GM12874 (cell line): ENCODE data around the gene DEPDC5.

Source experiments
- TF ChIP-seq, protein P1 (sequence below): IDR thresholded peaks from 2 replicates; pipeline ENCODE4 v1.5.1; 2011; ENCODE audit warnings: low read depth, mild to moderate bottlenecking, control low read depth, low read length, moderate library complexity; ENCODE audit not compliant: insufficient read depth

DEPDC5 gene

DNA sequence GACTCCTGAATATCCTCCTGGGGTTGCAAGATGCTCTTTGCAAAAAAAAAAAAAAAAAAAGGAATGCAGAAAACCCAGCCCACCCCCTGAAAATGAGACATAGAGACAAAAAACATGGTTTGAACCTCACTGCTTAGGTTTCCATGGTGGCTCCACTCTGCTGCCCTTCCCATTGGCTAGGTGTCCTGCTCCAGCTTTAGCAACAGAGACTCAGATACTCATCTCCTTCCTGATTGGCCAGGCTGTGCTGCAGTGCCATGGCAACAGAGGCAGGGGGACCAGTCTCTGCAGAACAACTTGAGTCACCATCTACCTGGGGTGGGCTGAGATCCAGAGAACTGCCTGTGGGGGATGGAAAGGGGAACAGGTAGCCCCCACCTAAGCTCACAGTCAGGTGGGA is 173.2 kb downstream of the DEPDC5 start:
- TF ChIP-seq, protein P1, sequence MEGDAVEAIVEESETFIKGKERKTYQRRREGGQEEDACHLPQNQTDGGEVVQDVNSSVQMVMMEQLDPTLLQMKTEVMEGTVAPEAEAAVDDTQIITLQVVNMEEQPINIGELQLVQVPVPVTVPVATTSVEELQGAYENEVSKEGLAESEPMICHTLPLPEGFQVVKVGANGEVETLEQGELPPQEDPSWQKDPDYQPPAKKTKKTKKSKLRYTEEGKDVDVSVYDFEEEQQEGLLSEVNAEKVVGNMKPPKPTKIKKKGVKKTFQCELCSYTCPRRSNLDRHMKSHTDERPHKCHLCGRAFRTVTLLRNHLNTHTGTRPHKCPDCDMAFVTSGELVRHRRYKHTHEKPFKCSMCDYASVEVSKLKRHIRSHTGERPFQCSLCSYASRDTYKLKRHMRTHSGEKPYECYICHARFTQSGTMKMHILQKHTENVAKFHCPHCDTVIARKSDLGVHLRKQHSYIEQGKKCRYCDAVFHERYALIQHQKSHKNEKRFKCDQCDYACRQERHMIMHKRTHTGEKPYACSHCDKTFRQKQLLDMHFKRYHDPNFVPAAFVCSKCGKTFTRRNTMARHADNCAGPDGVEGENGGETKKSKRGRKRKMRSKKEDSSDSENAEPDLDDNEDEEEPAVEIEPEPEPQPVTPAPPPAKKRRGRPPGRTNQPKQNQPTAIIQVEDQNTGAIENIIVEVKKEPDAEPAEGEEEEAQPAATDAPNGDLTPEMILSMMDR: no peak

DNA sequence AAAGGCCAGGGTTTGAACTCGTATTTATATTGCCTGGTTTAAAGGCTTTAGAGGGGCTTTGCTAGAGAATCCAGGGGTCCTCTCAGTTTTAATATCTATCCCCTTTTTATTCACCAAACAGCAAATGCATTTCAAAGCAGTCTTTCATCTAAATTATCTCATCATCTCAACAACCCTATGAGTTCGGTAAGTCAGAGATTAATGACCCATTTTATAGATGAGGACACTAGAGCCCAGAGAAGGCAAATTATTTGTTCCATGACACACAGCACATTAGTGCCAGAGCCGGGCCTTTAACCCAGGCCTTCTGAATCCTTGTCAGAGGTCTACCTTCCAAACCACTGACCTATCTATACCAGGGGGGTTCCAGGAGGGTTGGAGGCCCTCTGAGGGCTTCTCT is 173.7 kb downstream of the DEPDC5 start:
- TF ChIP-seq, protein P1: no peak

DNA sequence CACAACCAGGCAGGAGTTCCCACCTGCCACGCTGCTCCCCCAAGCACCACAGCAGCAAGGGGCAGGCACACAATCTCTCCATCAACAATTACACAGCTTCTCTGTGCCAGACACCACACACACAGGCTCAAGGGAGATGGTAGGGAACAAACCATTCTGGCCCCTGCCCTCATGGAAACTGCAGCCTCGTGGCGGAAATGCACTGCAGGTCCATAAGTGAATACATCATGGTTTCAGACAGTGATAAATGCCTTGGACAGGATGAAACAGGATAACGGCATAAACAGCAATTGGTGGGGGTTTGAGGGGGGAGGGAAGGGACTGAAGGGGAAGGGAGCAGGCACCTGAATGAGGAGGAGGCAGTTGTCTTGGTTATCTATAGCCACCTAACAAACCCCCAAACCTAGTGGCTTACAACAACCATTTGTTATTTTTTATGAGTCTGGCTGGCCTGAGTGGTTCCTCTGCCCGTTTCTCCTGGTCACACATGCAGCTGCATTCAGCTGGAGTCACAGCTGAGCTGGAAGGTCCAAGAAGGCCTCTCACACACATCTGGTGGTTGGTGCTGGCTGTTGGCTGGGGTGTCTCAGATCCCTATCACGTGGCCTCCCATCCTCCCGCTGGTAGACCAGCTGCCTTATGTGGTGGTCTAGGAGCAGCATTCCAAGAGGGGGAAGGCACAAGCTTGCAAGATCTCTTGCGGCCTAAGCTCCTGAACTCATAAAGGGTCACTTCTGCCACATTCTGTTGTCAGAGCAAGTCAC is 175.5 kb downstream of the DEPDC5 start:
- TF ChIP-seq, protein P1: no peak

DNA sequence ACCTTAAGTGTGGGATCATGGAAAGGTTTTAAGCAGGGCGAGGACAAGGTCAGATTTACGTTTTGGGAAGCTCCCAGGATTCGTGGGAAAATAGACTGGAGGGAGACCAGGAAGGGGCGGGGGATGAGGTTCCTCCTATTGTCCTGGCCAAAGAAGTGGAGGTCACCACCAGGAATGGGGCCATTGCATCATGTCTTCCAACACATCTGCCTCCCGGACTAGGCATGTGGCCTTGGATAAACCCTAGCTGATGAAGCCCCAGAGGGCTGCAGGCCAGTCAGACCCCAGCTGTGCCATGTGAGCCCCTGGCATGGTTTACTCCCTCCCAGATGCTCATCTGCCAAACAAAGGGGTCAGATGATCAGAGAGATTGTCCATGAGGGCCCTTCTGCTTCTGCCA is 179.0 kb downstream of the DEPDC5 start:
- TF ChIP-seq, protein P1: no peak

DNA sequence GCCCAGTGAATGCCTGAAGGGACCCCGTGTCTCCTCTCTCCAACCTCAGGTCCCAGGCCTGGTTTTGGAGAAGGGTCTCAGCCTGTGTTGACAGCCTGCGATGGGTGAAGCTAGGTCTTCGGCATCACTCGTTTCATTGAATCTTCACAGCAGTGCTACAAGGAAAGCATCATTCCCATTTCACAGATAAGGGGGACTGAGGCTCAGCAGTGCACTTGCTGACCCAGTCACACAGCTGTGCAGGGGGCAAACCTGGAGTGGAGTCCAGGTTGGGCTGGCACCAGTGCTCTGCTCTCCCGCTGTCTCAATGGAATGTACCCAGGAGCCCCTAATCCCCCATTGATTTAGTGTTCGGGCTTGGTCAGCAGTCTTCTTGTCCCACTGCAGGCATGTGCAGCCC is 179.6 kb downstream of the DEPDC5 start:
- TF ChIP-seq, protein P1: no peak

DNA sequence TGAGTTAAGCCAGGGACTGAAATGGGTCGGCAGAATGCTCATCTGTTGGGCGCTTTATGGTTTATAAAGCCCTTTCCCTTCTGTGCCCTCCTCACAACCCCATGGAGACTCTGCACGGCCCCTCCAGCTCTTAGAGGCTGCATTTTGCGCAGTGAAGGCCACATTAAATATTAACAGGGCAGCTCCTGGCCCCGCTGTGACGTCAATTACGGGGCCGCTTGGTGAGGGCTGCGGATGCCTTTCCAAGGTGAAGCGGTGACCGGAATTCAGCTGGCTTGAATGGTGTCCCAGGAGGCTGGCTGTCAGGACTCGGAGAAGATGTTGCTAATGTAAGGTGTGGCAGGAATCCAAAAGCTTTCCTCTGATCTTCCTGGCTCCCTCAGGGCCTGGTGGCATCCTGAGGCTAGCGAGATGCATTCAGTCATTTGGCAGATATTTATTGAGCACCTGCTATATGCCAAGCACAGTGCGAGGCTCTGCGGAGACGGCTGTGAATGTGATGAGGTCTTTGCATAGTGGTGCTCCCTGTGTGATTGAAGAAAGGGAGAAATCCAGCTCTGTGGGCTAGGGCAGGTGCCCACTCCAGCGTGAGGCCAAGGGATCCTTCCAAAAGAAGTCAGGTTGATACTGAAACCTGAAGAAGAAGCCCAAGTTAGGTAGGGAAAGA is 180.1 kb downstream of the DEPDC5 start:
- TF ChIP-seq, protein P1: no peak

DNA sequence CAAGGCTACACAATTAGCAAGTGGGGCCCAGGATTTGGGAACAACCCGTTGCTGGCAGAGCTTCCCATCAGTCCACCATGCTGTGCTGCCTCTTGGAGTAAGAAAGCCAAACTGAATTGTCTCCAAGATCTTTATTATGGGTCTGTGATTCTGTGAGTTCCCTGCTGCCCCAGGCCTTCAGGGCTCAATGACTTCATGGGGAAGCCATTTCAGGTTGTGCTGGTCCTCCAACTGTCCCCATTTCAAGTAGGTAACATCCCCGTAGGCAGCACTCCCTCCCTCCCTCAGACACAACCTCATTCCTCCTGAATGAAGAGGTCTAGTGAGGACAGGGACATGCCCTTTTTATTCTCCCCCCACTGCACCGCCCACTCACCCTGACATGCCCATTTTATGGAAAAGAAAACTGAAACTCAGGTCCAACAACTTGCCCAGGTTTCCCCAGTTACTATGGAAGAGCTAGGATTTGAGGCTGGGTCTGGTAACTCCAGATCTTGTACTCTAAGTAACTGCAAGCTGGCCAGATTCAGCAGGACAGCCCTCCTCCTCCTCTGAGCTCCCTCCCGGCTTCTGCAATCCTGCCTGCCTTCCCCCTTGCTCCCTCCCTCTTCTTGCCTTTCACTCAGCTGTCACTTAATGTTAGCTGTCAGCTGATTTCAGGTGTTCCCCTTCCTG is 182.3 kb downstream of the DEPDC5 start:
- TF ChIP-seq, protein P1: no peak
